ENCODE data around the gene FARSB. TPM values are rescaled to one million over a fixed set of nuclear protein-coding genes. Genes with fewer than 3 reads are reported as not detected.

Gene FARSB
- total RNA-seq, 2 experiments from 2014 or later = 55.9 to 56.7 TPM

DNA sequence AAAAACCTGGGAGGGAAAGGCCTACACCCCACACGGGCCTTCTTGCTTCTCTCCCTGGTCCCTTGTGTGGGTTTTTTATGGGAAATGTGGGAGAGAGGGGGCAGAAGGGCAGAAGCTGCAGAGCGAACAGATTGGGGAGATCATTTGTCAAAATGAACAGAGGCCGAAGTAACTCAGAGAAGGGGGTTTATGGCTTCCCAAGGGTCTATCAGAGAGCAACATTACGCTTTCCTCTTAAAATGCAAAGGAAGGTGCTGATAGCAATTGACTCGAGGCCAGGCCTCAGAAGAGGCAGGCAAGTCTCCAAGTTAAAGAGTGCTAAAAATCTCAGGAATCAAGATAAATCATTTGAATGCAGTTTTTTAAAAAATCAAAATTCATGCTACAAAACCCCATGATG, 130.1 kb downstream of the FARSB start:
- no peaks in the 10 kb centered on the region for H3K36me3 Mint-ChIP-seq (ENCODE audit: low read depth)
- no peaks in the 10 kb centered on the region for H3K9me3 Mint-ChIP-seq
- no peak overlapping the region for H3K4me3 Mint-ChIP-seq
- ChIA-PET CTCF (no interaction called here), POLR2A (no interaction called here)
- DNase-seq (no peak), ATAC-seq (no peak)
- intact Hi-C loops (cut with micrococcal nuclease) = no loop called here
- H3K4me1 Mint-ChIP-seq (ENCODE audit: low read depth) = no peaks in the 10 kb centered on the region
- TF ChIP-seq, protein P1, sequence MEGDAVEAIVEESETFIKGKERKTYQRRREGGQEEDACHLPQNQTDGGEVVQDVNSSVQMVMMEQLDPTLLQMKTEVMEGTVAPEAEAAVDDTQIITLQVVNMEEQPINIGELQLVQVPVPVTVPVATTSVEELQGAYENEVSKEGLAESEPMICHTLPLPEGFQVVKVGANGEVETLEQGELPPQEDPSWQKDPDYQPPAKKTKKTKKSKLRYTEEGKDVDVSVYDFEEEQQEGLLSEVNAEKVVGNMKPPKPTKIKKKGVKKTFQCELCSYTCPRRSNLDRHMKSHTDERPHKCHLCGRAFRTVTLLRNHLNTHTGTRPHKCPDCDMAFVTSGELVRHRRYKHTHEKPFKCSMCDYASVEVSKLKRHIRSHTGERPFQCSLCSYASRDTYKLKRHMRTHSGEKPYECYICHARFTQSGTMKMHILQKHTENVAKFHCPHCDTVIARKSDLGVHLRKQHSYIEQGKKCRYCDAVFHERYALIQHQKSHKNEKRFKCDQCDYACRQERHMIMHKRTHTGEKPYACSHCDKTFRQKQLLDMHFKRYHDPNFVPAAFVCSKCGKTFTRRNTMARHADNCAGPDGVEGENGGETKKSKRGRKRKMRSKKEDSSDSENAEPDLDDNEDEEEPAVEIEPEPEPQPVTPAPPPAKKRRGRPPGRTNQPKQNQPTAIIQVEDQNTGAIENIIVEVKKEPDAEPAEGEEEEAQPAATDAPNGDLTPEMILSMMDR (IDR thresholded peaks at IDR 0.05) = no peak
- H3K27ac Mint-ChIP-seq = no peak overlapping the region
- H3K27me3 Mint-ChIP-seq = no peaks in the 10 kb centered on the region

DNA sequence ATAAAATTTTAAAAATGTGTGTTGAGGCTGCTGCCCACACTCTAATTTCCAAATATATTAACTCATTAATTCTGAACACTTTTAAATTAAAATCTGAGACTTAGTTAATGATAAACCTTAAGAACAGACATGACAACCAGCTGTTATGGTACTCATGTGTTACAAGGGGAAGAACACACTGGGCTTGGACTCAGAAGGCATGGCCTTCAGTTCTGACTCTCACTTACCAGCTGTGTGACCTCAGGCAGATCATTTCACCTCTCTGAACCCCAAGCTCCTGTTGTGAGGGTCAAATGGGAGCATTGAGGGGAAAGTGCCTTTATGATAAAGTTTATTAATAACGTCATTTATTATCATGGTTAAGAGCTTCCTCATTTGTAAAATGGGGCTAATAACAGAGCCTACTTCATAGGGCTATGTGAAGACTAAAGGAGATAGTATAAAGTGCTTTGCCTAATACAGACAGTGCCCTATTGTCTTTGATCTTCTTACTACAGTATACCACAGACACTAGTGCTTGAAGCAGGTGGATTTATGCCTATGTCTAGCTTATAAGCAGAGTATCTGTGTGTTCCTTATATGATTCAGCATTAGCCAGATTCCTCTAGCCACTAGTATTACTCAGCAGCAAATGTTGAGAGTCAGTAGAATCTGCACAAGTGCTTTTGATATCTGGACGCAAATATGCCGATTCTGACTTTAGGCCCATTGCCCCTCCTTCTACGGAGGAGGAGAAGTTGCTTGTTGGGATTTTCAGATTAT, 131.9 kb downstream of the FARSB start:
- intact Hi-C loops (cut with micrococcal nuclease) = no loop called here
- ChIA-PET POLR2A (no interaction called here), CTCF (no interaction called here)
- no peak for DNase-seq
- TF ChIP-seq, protein P1 (IDR thresholded peaks at IDR 0.05) = no peak
- H3K27me3 Mint-ChIP-seq = no peaks in the 10 kb centered on the region
- H3K27ac Mint-ChIP-seq = no peak overlapping the region
- ATAC-seq = no peak
- no peaks in the 10 kb centered on the region for H3K9me3 Mint-ChIP-seq
- H3K36me3 Mint-ChIP-seq (ENCODE audit: low read depth) = no peaks in the 10 kb centered on the region
- no peak overlapping the region for H3K4me3 Mint-ChIP-seq
- no peaks in the 10 kb centered on the region for H3K4me1 Mint-ChIP-seq (ENCODE audit: low read depth)

DNA sequence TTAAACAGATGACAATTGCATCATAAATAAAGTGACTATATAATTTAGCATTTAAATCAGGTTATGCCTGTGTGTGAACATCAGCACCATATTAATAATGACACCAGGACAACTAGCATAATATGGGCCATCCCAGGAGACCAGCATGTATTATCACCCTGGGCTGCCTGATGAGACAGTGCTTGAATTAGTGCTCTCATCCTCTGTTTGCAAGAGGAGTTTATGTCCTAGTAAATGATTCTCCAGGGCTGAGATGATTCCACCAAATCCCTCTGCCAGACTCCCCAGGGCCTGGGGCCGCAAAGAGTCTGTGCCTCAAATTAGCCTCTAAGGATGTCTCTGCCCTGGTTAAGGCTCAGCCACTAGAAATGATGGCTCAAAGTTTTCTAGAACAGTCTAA, 133.8 kb downstream of the FARSB start:
- TF ChIP-seq, protein P1 (IDR thresholded peaks at IDR 0.05) = no peak
- ATAC-seq (no peak), DNase-seq (no peak)
- Mint-ChIP-seq H3K27ac (no peak overlapping the region), H3K27me3 (no peaks in the 10 kb centered on the region), H3K4me1 (ENCODE audit: low read depth) (no peaks in the 10 kb centered on the region), H3K9me3 (no peaks in the 10 kb centered on the region), H3K36me3 (ENCODE audit: low read depth) (no peaks in the 10 kb centered on the region), H3K4me3 (no peak overlapping the region)
- CTCF ChIA-PET = no interaction called here
- intact Hi-C loops (cut with micrococcal nuclease) = no loop called here
- POLR2A ChIA-PET = no interaction called here

DNA sequence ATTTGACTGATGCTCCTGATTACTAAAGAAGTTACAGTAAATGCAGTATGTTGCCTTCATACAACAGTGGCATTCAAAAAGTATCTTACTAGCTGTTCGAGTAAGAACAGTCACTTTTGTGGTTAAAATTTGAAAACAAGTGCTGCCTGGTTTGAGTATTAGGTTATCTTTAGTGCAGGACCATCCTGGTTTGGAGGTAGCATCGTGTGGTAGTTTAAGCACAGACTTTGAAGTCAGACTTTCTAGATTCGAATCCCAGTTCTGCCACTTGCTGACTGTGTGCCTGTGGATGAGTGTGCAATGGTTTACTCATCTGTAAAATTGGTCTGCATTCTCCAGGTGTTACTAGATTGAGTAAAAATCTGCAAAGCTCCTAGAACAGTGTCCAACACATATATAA, 134.8 kb downstream of the FARSB start:
- no peak for ATAC-seq
- Mint-ChIP-seq H3K36me3 (ENCODE audit: low read depth) (no peaks in the 10 kb centered on the region), H3K9me3 (no peaks in the 10 kb centered on the region), H3K4me3 (no peak overlapping the region), H3K27ac (no peak overlapping the region), H3K27me3 (peaks cover 3% of the 10 kb centered on the region), H3K4me1 (ENCODE audit: low read depth) (no peaks in the 10 kb centered on the region)
- DNase-seq = no peak
- POLR2A ChIA-PET = interaction anchor here (0.5 kb wide), 1 partner anchor 70 kb away, joined by 4 read pairs; no protein-coding TSS in a partner anchor
- intact Hi-C loops (cut with micrococcal nuclease) = no loop called here
- CTCF ChIA-PET = no interaction called here
- TF ChIP-seq, protein P1 (IDR thresholded peaks at IDR 0.05) = no peak

Other genes with a start within 250 kb of the FARSB start
- 1 to 10 TPM; 2.8 to 3.0 TPM for gene SGPP2, start 231.5 kb downstream of the FARSB start, total RNA-seq
- not detected for gene MOGAT1, start 15.6 kb upstream of the FARSB start, total RNA-seq
- 10 to 100 TPM; 43.8 to 44.6 TPM for gene ACSL3, start 204.9 kb upstream of the FARSB start, total RNA-seq

Data from activated CD8-positive, alpha-beta T cell treated with anti-CD3 and anti-CD28 coated beads for 36 hours (primary cell).